CD4-positive, alpha-beta T cell treated with Interleukin-4 for 4 hours (primary cell): ENCODE data around the gene CNN2.
A peak's percentile ranks its signal among the peaks of the same experiment; 100 is the strongest.

ENCODE experiments used
- DNase-seq: peaks from one replicate; pipeline ENCODE4 v3.0.0-alpha.2; 2020

The CNN2 gene

DNA sequence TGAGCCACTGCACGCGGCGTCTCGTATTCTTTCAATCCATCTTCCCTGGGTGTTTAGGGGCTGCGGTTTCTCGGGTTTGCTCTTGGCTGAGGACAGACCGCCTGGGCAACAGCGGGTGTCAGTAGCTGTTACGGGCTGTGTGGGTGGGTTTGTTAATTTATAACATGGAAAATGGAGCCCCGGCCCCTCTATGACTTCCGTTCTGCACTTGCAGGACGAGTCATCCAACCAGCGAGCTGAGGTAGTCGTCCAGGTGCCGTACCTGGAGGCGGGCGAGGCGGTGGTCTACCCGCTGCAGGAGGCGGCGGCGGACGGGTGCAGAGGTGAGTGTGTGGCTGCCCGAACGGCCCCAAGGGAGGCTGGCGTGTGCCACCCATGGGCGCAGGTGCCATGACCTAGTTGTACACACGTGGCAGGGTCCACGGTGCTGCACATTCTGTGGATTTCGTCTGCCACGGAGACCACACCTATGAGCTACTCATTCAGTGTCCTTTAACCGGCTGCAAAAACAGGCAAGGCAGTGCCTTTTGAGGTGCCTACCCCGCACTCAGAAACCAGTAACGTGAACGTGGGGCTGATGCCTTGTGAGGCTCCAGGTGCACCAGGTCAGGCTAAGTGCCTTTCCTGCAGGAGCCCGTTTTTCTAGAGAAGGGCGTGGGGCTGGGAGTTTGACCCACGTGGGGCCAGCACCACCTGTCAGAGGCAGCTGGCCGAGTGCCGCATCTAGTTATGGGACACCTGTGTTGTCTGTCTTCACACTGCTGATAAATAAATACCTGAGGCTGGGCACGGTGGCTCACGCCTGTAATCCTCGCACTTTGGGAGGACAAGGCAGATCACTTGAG lies 57.8 kb downstream of the CNN2 start:
- no peak for DNase-seq

GRCh38 chr19:1085053-1085658 lies 58.7 kb downstream of the CNN2 start:
- DNase-seq: no peak

GRCh38 chr19:1085676-1086442 lies 59.5 kb downstream of the CNN2 start:
- DNase-seq: no peak

DNA sequence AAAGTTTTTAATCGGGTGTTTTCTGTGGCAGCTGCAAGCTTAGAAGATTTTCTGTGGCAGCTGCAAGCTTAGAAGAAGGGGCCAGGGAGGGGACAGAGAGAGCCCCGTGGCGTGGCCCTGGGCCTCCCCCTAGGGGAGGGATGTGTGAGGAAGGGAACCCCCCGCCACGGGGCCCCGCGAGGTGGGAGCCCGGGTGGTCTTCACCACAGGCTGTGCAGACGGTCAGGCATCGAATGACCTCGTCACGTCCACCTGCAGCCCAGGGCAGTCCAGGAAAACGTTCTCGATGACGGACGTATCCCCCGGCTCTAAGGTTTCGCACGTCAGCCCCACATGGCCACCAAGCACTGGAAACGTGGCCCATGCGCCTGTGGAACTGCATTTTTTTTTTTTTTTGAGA lies 60.2 kb downstream of the CNN2 start:
- no peak for DNase-seq

- DNase-seq: peak; percentile 58
These were observed 61.5 kb downstream of the CNN2 start for GRCh38 chr19:1087813-1088415.

DNA sequence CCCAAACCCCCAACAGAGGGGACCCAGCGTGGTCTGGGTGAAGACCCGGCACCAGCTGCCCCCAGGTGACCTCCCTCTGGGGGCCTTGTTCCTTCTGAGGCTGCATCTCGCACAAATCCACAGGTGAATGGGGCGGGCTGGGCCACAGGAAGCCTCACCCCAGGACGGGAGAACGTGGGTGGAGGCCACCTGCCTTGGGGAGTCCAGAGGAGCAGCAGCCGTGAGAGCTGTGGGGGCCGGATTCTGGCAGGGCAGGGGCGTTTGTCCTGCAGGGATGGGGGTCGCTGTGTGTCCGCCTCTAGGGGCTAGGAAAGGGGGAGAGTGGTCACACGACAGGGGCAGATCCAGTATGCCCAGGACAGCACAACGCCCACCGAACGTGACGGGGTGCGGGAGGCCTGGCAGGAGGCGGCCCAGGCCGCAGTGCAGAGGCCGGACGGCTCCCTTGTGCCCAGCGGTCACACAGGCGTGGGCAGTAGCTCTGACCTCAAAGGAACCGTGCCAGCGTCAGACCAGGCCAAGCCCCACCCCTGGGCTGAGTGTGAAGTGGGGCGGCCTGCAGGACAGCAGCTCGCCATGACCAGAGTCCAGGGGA lies 62.1 kb downstream of the CNN2 start:
- DNase-seq: no peak
